ENCODE data around the gene GRAMD2B. TPM values are rescaled to one million over a fixed set of nuclear protein-coding genes. Genes with fewer than 3 reads are reported as not detected.
A peak's percentile ranks its signal among the peaks of the same experiment; 100 is the strongest.
"Not testable (repeated sequence)": the region's sequence is repeated elsewhere in the genome, so short reads cannot be mapped to it uniquely, and the experiment has no call there.

GRAMD2B gene
- total RNA-seq, 2 experiments from 2014 or later = 8.7 to 10.8 TPM

- intact Hi-C loops (cut with micrococcal nuclease) = loop anchor here (1.0 to 10.0 kb wide), 6 partner anchors 30 to 266 kb away; partner anchors contain the start of genes GRAMD2B, LMNB1 and PHAX
- no peaks in the 10 kb centered on the region for H3K9me3 Mint-ChIP-seq
- peak overlapping the region; percentile 33 for H3K4me3 Mint-ChIP-seq
- CTCF ChIA-PET = interaction anchor here (1.0 to 1.2 kb wide), 4 partner anchors 9 to 171 kb away, joined by 3 to 5 read pairs (median 3); no protein-coding TSS in a partner anchor
- peaks cover 40% of the 10 kb centered on the region for H3K4me1 Mint-ChIP-seq (ENCODE audit: low read depth)
- H3K27ac Mint-ChIP-seq = peak overlapping the region; percentile 64
- peak; percentile 28 for DNase-seq
- H3K36me3 Mint-ChIP-seq (ENCODE audit: low read depth) = no peaks in the 10 kb centered on the region
- H3K27me3 Mint-ChIP-seq (ENCODE audit: low read depth) = no peaks in the 10 kb centered on the region
These were observed 85.7 kb downstream of the GRAMD2B start for GRCh38 chr5:126508962-126509279.

- H3K4me3 Mint-ChIP-seq = no peak overlapping the region
- H3K4me1 Mint-ChIP-seq (ENCODE audit: low read depth) = peaks cover 37% of the 10 kb centered on the region
- H3K27me3 Mint-ChIP-seq (ENCODE audit: low read depth) = no peaks in the 10 kb centered on the region
- CTCF ChIA-PET = interaction anchor here (1.0 to 1.2 kb wide), 4 partner anchors 9 to 171 kb away, joined by 3 to 9 read pairs (median 4); no protein-coding TSS in a partner anchor
- intact Hi-C loops (cut with micrococcal nuclease) = loop anchor here (1.0 to 10.0 kb wide), 6 partner anchors 29 to 265 kb away; partner anchors contain the start of genes GRAMD2B, LMNB1 and PHAX
- no peak for DNase-seq
- H3K36me3 Mint-ChIP-seq (ENCODE audit: low read depth) = no peaks in the 10 kb centered on the region
- no peaks in the 10 kb centered on the region for H3K9me3 Mint-ChIP-seq
- no peak overlapping the region for H3K27ac Mint-ChIP-seq
These were observed 86.1 kb downstream of the GRAMD2B start for GRCh38 chr5:126509339-126509738.

DNA sequence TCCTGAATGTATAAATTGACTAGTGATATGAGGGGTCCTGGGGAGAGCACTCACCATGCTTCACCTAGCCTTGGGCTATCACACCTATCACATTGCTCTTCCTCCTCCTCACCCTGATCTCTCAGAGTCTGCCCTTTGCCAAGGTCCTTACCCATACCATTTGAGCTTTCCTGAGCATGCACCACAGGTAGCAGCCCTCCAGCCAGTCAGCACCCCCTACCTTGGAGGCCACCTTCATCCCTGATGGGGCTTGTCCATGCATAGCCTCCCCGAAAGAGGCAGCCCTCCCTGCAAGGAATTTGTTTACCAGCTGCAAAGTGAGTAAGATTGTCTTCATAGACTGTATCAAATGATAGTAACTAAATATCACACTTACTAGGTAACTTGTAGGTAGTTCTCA is 88.8 kb downstream of the GRAMD2B start:
- no peak for DNase-seq
- Mint-ChIP-seq H3K9me3 (no peaks in the 10 kb centered on the region), H3K27ac (no peak overlapping the region), H3K27me3 (ENCODE audit: low read depth) (no peaks in the 10 kb centered on the region), H3K4me1 (ENCODE audit: low read depth) (peaks cover 34% of the 10 kb centered on the region), H3K36me3 (ENCODE audit: low read depth) (no peaks in the 10 kb centered on the region), H3K4me3 (no peak overlapping the region)
- CTCF ChIA-PET = interaction anchor here (0.7 to 2.0 kb wide), 2 partner anchors 11 to 23 kb away, joined by 3 to 15 read pairs; no protein-coding TSS in a partner anchor
- intact Hi-C loops (cut with micrococcal nuclease) = no loop called here

- Mint-ChIP-seq H3K27ac (no peak overlapping the region), H3K4me3 (no peak overlapping the region), H3K9me3 (no peaks in the 10 kb centered on the region), H3K36me3 (ENCODE audit: low read depth) (no peaks in the 10 kb centered on the region), H3K27me3 (ENCODE audit: low read depth) (no peaks in the 10 kb centered on the region), H3K4me1 (ENCODE audit: low read depth) (peaks cover 34% of the 10 kb centered on the region)
- CTCF ChIA-PET = interaction anchor here (0.7 to 2.0 kb wide), 3 partner anchors 12 to 157 kb away, joined by 3 to 15 read pairs (median 4); no protein-coding TSS in a partner anchor
- intact Hi-C loops (cut with micrococcal nuclease) = no loop called here
- no peak for DNase-seq
These were observed 89.2 kb downstream of the GRAMD2B start for GRCh38 chr5:126512451-126512850.

GRCh38 chr5:126513302-126513701 is 90.1 kb downstream of the GRAMD2B start:
- H3K4me3 Mint-ChIP-seq = no peak overlapping the region
- no peaks in the 10 kb centered on the region for H3K9me3 Mint-ChIP-seq
- intact Hi-C loops (cut with micrococcal nuclease) = no loop called here
- CTCF ChIA-PET = interaction anchor here (0.8 to 2.0 kb wide), 3 partner anchors 13 to 157 kb away, joined by 3 to 15 read pairs (median 4); no protein-coding TSS in a partner anchor
- DNase-seq = no peak
- H3K36me3 Mint-ChIP-seq (ENCODE audit: low read depth) = no peaks in the 10 kb centered on the region
- H3K27me3 Mint-ChIP-seq (ENCODE audit: low read depth) = no peaks in the 10 kb centered on the region
- peaks cover 28% of the 10 kb centered on the region for H3K4me1 Mint-ChIP-seq (ENCODE audit: low read depth)
- no peak overlapping the region for H3K27ac Mint-ChIP-seq

GRCh38 chr5:126513703-126514102 is 90.5 kb downstream of the GRAMD2B start:
- Mint-ChIP-seq H3K27ac (no peak overlapping the region), H3K4me3 (no peak overlapping the region), H3K27me3 (ENCODE audit: low read depth) (no peaks in the 10 kb centered on the region), H3K9me3 (no peaks in the 10 kb centered on the region), H3K4me1 (ENCODE audit: low read depth) (peaks cover 24% of the 10 kb centered on the region), H3K36me3 (ENCODE audit: low read depth) (no peaks in the 10 kb centered on the region)
- no peak for DNase-seq
- intact Hi-C loops (cut with micrococcal nuclease) = no loop called here
- CTCF ChIA-PET = interaction anchor here (1.0 kb wide), 1 partner anchor 25 kb away, joined by 3 read pairs; no protein-coding TSS in a partner anchor

- Mint-ChIP-seq H3K27ac (no peak overlapping the region), H3K27me3 (ENCODE audit: low read depth) (no peaks in the 10 kb centered on the region), H3K36me3 (ENCODE audit: low read depth) (no peaks in the 10 kb centered on the region), H3K4me3 (no peak overlapping the region), H3K9me3 (no peaks in the 10 kb centered on the region), H3K4me1 (ENCODE audit: low read depth) (peaks cover 20% of the 10 kb centered on the region)
- intact Hi-C loops (cut with micrococcal nuclease) = no loop called here
- no peak for DNase-seq
- CTCF ChIA-PET = no interaction called here
These were observed 90.9 kb downstream of the GRAMD2B start for GRCh38 chr5:126514131-126514557.

DNA sequence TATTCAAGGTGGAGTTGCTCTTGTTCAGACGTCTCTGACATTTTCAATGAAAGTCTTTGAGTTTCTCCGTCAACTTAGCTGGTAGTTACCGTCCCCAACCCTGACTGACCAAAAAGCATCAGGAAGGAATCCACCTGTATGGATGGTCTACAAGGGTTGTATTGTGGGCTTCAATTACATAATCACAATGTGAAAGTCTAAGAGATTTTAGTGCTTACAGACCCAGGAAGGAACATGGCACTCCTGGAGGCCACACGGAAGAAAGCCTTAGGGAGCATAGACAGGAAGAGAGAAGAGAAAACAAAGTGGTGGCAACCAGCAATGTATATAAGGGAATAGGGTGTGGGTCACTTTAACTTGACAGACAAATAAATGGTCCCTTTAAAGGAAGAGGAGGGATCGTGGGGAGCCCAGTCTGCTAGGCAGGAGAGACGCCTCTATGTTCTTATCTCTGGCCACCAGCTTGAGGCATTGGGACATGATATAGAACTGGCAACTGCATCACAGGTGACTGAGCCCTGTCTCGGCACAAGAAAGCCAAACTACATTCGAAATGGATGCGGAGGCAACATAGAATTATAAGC is 91.4 kb downstream of the GRAMD2B start:
- Mint-ChIP-seq H3K9me3 (no peaks in the 10 kb centered on the region), H3K4me1 (ENCODE audit: low read depth) (peaks cover 16% of the 10 kb centered on the region), H3K4me3 (no peak overlapping the region), H3K36me3 (ENCODE audit: low read depth) (no peaks in the 10 kb centered on the region), H3K27ac (no peak overlapping the region), H3K27me3 (ENCODE audit: low read depth) (no peaks in the 10 kb centered on the region)
- intact Hi-C loops (cut with micrococcal nuclease) = no loop called here
- CTCF ChIA-PET = interaction anchor here (1.9 kb wide), 1 partner anchor 14 kb away, joined by 11 read pairs; no protein-coding TSS in a partner anchor
- DNase-seq = no peak

- Mint-ChIP-seq H3K4me3 (no peak overlapping the region), H3K27ac (no peak overlapping the region), H3K27me3 (ENCODE audit: low read depth) (no peaks in the 10 kb centered on the region), H3K9me3 (no peaks in the 10 kb centered on the region), H3K4me1 (ENCODE audit: low read depth) (peaks cover 12% of the 10 kb centered on the region), H3K36me3 (ENCODE audit: low read depth) (no peaks in the 10 kb centered on the region)
- DNase-seq = no peak
- intact Hi-C loops (cut with micrococcal nuclease) = no loop called here
- CTCF ChIA-PET = interaction anchor here (1.9 kb wide), 1 partner anchor 15 kb away, joined by 11 read pairs; no protein-coding TSS in a partner anchor
These were observed 92.1 kb downstream of the GRAMD2B start for GRCh38 chr5:126515337-126515736.

DNA sequence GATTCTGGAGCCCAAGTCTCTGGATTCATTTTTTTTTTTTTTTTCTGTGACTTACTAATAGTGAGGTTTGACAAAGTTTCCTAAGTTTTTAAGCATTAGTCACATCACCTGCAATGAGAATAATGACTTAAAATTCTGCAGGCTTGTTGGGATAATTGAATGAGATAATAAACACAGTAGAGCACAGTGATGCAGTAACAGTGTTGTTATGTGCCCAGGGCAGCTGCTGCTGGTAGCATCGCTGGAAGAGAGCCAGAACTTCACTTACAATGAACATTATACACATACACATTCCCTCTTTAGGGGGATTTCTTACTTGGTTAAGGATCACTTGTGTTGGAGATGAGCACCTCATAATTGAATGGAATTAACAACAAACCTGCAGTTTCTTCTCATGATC is 92.9 kb downstream of the GRAMD2B start:
- no peaks in the 10 kb centered on the region for H3K9me3 Mint-ChIP-seq
- no peak for DNase-seq
- no peak overlapping the region for H3K4me3 Mint-ChIP-seq
- H3K27ac Mint-ChIP-seq = no peak overlapping the region
- H3K4me1 Mint-ChIP-seq (ENCODE audit: low read depth) = peaks cover 6% of the 10 kb centered on the region
- no peaks in the 10 kb centered on the region for H3K27me3 Mint-ChIP-seq (ENCODE audit: low read depth)
- H3K36me3 Mint-ChIP-seq (ENCODE audit: low read depth) = no peaks in the 10 kb centered on the region
- intact Hi-C loops (cut with micrococcal nuclease) = no loop called here
- CTCF ChIA-PET = interaction anchor here (0.9 to 1.9 kb wide), 2 partner anchors 16 to 177 kb away, joined by 3 to 11 read pairs; no protein-coding TSS in a partner anchor

DNA sequence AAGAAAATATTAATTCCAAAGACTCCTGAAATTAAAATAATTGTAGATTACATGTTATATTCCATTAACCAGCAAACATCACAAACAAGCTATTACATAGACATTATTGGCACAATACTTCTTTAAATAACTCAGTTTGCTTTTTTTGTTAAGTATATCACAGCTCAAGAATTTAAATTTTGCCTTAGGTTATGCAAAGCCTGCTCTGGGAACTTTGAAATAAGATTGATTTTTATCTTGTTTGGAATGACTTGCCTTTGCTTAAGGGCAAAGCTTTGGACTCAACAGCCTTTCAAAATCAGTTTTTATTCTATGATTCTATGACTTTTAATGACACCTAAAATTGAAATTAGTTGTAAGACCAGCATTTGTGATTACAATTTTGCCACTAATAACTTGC is 93.6 kb downstream of the GRAMD2B start:
- Mint-ChIP-seq H3K27me3 (ENCODE audit: low read depth) (no peaks in the 10 kb centered on the region), H3K4me1 (ENCODE audit: low read depth) (peaks cover 4% of the 10 kb centered on the region), H3K36me3 (ENCODE audit: low read depth) (no peaks in the 10 kb centered on the region), H3K27ac (no peak overlapping the region), H3K4me3 (no peak overlapping the region), H3K9me3 (no peaks in the 10 kb centered on the region)
- CTCF ChIA-PET = interaction anchor here (0.6 to 0.9 kb wide), 2 partner anchors 47 to 178 kb away, joined by 3 read pairs; no protein-coding TSS in a partner anchor
- DNase-seq = no peak
- intact Hi-C loops (cut with micrococcal nuclease) = no loop called here

DNA sequence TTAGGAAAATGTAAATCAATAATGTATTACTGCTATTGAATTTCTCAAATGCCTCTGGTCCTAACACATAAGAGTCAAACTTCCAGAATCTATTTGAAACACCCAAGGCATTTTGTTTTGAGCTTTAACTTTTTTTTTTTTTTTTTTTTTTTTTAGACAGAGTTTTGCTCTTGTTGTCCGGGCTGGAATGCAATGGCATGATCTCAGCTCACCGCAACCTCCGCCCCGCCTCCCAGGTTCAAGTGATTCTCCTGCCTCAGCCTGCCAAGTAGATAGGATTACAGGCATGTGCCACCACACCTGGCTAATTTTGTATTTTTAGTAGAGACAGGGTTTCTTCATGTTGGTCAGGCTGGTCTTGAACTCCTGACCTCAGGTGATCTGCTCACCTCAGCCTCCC is 96.0 kb downstream of the GRAMD2B start:
- H3K27ac Mint-ChIP-seq; H3K4me1 Mint-ChIP-seq (ENCODE audit: low read depth); intact Hi-C loops (cut with micrococcal nuclease); H3K4me3 Mint-ChIP-seq; H3K36me3 Mint-ChIP-seq (ENCODE audit: low read depth); DNase-seq; H3K27me3 Mint-ChIP-seq (ENCODE audit: low read depth); H3K9me3 Mint-ChIP-seq: not testable (repeated sequence)
- CTCF ChIA-PET = interaction anchor here (2.4 kb wide), 1 partner anchor 19 kb away, joined by 7 read pairs; no protein-coding TSS in a partner anchor

Data from activated naive CD4-positive, alpha-beta T cell treated with anti-CD3 and anti-CD28 coated beads for 36 hours (primary cell).